ENCODE measurements around the gene METRNL. TPM values are rescaled to one million over a fixed set of nuclear protein-coding genes. Genes with fewer than 3 reads are reported as not detected.
A peak's percentile ranks its signal among the peaks of the same experiment; 100 is the strongest.

Gene METRNL
- total RNA-seq, 1 donor from 2014 or later = 14.7 TPM

- Mint-ChIP-seq H3K9me3 (no peaks in the 10 kb centered on the region), H3K4me3 (peak overlapping the region; percentile 38), H3K27ac (ENCODE audit: unreplicated experiment) (no peak overlapping the region), H3K27me3 (ENCODE audit: low read depth) (peaks cover 14% of the 10 kb centered on the region), H3K36me3 (ENCODE audit: low read depth) (no peaks in the 10 kb centered on the region), H3K4me1 (peaks cover 24% of the 10 kb centered on the region)
- no peak for DNase-seq (ENCODE audit: low read depth, low spot score)
- TF ChIP-seq CTCF (conservative IDR thresholded peaks at IDR 0.05) = no peak
These were observed 7.3 kb upstream of the METRNL start for GRCh38 chr17:83071966-83072562.

GRCh38 chr17:83072600-83073358 is 6.6 kb upstream of the METRNL start:
- H3K27ac Mint-ChIP-seq (ENCODE audit: unreplicated experiment) = no peak overlapping the region
- no peak for DNase-seq (ENCODE audit: low read depth, low spot score)
- TF ChIP-seq CTCF (conservative IDR thresholded peaks at IDR 0.05) = no peak
- no peaks in the 10 kb centered on the region for H3K9me3 Mint-ChIP-seq
- no peaks in the 10 kb centered on the region for H3K36me3 Mint-ChIP-seq (ENCODE audit: low read depth)
- H3K27me3 Mint-ChIP-seq (ENCODE audit: low read depth) = peaks cover 21% of the 10 kb centered on the region
- H3K4me3 Mint-ChIP-seq = no peak overlapping the region
- H3K4me1 Mint-ChIP-seq = peaks cover 24% of the 10 kb centered on the region

GRCh38 chr17:83073389-83074063 is 5.9 kb upstream of the METRNL start:
- H3K4me1 Mint-ChIP-seq = peaks cover 24% of the 10 kb centered on the region
- no peak overlapping the region for H3K27ac Mint-ChIP-seq (ENCODE audit: unreplicated experiment)
- TF ChIP-seq CTCF (conservative IDR thresholded peaks at IDR 0.05) = no peak
- no peak for DNase-seq (ENCODE audit: low read depth, low spot score)
- no peaks in the 10 kb centered on the region for H3K9me3 Mint-ChIP-seq
- no peak overlapping the region for H3K4me3 Mint-ChIP-seq
- peaks cover 27% of the 10 kb centered on the region for H3K27me3 Mint-ChIP-seq (ENCODE audit: low read depth)
- no peaks in the 10 kb centered on the region for H3K36me3 Mint-ChIP-seq (ENCODE audit: low read depth)

GRCh38 chr17:83074486-83075223 is 4.8 kb upstream of the METRNL start:
- Mint-ChIP-seq H3K4me1 (peaks cover 20% of the 10 kb centered on the region), H3K4me3 (no peak overlapping the region), H3K9me3 (no peaks in the 10 kb centered on the region), H3K36me3 (ENCODE audit: low read depth) (no peaks in the 10 kb centered on the region), H3K27ac (ENCODE audit: unreplicated experiment) (no peak overlapping the region), H3K27me3 (ENCODE audit: low read depth) (peaks cover 29% of the 10 kb centered on the region)
- no peak for DNase-seq (ENCODE audit: low read depth, low spot score)
- TF ChIP-seq CTCF (conservative IDR thresholded peaks at IDR 0.05) = no peak

- H3K4me3 Mint-ChIP-seq = no peak overlapping the region
- H3K27ac Mint-ChIP-seq (ENCODE audit: unreplicated experiment) = no peak overlapping the region
These were observed 4.0 kb upstream of the METRNL start for GRCh38 chr17:83075270-83075880.

More at GRCh38 chr17:83075270-83075880, 4.0 kb upstream of the METRNL start:
- no peaks in the 10 kb centered on the region for H3K9me3 Mint-ChIP-seq
- no peak for DNase-seq (ENCODE audit: low read depth, low spot score)
- H3K36me3 Mint-ChIP-seq (ENCODE audit: low read depth) = no peaks in the 10 kb centered on the region
- peaks cover 29% of the 10 kb centered on the region for H3K27me3 Mint-ChIP-seq (ENCODE audit: low read depth)
- no peak for TF ChIP-seq CTCF (conservative IDR thresholded peaks at IDR 0.05)
- peaks cover 16% of the 10 kb centered on the region for H3K4me1 Mint-ChIP-seq

All from neural crest cell (in vitro differentiated cells).